ENCODE data around the gene ERLEC1. TPM values are rescaled to one million over a fixed set of nuclear protein-coding genes. Genes with fewer than 3 reads are reported as not detected.

Gene ERLEC1
- total RNA-seq, 1 donor from 2014 or later, result 59.7 TPM

DNA sequence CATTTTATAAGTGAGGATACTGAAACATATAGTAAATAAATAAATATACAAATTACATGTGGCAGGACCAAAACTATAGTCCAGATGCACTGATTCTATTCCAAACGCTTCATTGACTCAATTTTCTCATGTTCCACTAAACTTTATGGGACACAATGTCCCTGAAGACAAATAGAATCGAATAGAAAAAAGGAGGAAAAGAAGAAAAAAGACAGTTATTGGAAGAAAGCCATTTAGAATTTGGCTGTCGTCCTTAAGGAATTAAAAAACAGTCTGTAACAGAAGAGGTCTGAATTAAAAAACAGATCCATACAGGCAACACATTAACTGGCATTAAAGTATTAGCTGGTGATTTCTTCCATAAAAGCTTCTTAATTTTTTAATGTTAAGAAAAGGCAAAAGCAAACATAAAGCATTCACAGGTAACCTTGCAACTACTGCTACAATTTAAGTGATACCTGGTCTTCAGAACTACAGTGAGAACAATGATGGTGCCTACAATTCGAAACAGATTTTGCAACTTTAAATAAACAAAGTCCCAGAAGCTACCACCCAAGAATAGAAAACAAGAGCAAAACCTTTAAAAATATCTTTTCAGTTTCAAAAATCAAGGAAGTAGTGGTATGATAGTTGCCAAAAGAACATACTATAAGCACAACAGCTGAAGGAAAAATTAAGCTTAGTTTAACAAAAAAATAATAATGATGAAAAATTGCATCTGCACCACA lies 36.6 kb upstream of the ERLEC1 start:
- Histone ChIP-seq H3K27me3 (ENCODE audit: low read depth) (no peaks in the 10 kb centered on the region), H3K36me3 (peaks cover 38% of the 10 kb centered on the region), H3K4me3 (no peak overlapping the region), H3K27ac (no peak overlapping the region), H3K4me1 (peaks cover 5% of the 10 kb centered on the region), H3K9me3 (no peaks in the 10 kb centered on the region)
- TF ChIP-seq, protein P1, sequence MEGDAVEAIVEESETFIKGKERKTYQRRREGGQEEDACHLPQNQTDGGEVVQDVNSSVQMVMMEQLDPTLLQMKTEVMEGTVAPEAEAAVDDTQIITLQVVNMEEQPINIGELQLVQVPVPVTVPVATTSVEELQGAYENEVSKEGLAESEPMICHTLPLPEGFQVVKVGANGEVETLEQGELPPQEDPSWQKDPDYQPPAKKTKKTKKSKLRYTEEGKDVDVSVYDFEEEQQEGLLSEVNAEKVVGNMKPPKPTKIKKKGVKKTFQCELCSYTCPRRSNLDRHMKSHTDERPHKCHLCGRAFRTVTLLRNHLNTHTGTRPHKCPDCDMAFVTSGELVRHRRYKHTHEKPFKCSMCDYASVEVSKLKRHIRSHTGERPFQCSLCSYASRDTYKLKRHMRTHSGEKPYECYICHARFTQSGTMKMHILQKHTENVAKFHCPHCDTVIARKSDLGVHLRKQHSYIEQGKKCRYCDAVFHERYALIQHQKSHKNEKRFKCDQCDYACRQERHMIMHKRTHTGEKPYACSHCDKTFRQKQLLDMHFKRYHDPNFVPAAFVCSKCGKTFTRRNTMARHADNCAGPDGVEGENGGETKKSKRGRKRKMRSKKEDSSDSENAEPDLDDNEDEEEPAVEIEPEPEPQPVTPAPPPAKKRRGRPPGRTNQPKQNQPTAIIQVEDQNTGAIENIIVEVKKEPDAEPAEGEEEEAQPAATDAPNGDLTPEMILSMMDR (IDR thresholded peaks at IDR 0.05), result no peak
- DNase-seq (no peak), ATAC-seq (no peak)
- intact Hi-C loops (cut with DNase I), result no loop called here

DNA sequence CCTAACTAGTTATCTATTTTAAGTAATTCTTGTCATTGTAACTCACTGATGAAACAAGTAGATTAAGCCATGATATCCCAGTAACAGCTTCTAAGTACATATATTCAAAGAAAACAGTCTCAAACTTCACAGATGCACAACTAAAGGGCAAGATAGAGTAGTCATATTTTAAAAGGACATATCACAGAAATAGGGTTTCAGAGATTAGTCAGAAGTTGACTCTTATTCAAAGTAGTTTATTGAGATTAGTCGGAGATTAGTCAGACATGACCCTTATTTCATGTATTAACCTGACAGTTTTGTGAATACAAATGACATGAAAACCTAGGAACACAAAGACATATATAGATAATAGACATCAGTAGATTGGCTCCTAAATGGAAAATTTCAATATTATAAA lies 35.1 kb upstream of the ERLEC1 start:
- no peaks in the 10 kb centered on the region for H3K27me3 ChIP-seq (ENCODE audit: low read depth)
- TF ChIP-seq, protein P1 (IDR thresholded peaks at IDR 0.05), result no peak
- DNase-seq, result no peak
- H3K9me3 ChIP-seq, result no peaks in the 10 kb centered on the region
- no peak overlapping the region for H3K27ac ChIP-seq
- peaks cover 36% of the 10 kb centered on the region for H3K36me3 ChIP-seq
- H3K4me1 ChIP-seq, result peaks cover 10% of the 10 kb centered on the region
- H3K4me3 ChIP-seq, result no peak overlapping the region
- no peak for ATAC-seq
- intact Hi-C loops (cut with DNase I), result no loop called here

DNA sequence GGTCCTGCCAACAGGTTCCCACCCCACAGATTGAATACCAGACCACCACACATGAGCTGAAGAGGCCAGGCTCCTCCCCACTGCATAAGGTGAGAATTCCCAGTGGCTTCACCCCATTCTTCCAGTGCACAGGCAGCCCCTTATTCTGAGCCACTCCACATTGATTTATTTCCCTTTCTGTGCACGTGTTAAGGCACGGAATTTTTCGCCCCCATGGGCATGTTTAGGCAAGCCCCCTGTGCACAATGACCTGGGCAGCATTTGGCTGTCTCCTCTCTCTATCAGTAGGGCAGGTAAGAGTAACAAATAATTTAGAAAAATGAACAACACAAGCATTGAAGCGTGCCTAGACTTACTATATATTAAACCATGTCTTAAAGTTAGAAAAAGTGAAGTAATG lies 34.5 kb upstream of the ERLEC1 start:
- no peak overlapping the region for H3K27ac ChIP-seq
- intact Hi-C loops (cut with DNase I), result no loop called here
- peaks cover 10% of the 10 kb centered on the region for H3K4me1 ChIP-seq
- no peak overlapping the region for H3K4me3 ChIP-seq
- peaks cover 32% of the 10 kb centered on the region for H3K36me3 ChIP-seq
- no peaks in the 10 kb centered on the region for H3K27me3 ChIP-seq (ENCODE audit: low read depth)
- TF ChIP-seq, protein P1 (IDR thresholded peaks at IDR 0.05), result no peak
- no peaks in the 10 kb centered on the region for H3K9me3 ChIP-seq
- DNase-seq, result no peak
- no peak for ATAC-seq

- H3K27me3 ChIP-seq (ENCODE audit: low read depth), result no peaks in the 10 kb centered on the region
- peaks cover 26% of the 10 kb centered on the region for H3K36me3 ChIP-seq
- intact Hi-C loops (cut with DNase I), result no loop called here
- H3K9me3 ChIP-seq, result no peaks in the 10 kb centered on the region
- TF ChIP-seq, protein P1 (IDR thresholded peaks at IDR 0.05), result no peak
- no peak for ATAC-seq
- peaks cover 10% of the 10 kb centered on the region for H3K4me1 ChIP-seq
- no peak for DNase-seq
- no peak overlapping the region for H3K4me3 ChIP-seq
- no peak overlapping the region for H3K27ac ChIP-seq
These were observed 33.8 kb upstream of the ERLEC1 start for GRCh38 chr2:53753041-53753440.

- intact Hi-C loops (cut with DNase I), result no loop called here
- ATAC-seq (peak; percentile 80 to 88), DNase-seq (peak; percentile 79)
- Histone ChIP-seq H3K4me1 (peaks cover 10% of the 10 kb centered on the region), H3K4me3 (no peak overlapping the region), H3K27me3 (ENCODE audit: low read depth) (no peaks in the 10 kb centered on the region), H3K36me3 (peaks cover 13% of the 10 kb centered on the region), H3K27ac (no peak overlapping the region), H3K9me3 (no peaks in the 10 kb centered on the region)
- TF ChIP-seq, protein P1 (IDR thresholded peaks at IDR 0.05), result no peak
These were observed 31.7 kb upstream of the ERLEC1 start for GRCh38 chr2:53755121-53755520.

Data from lower lobe of right lung (tissue), 2 donors.